Fibroblast of lung (primary cell): ENCODE results near the gene ZBTB16. TPM values are rescaled to one million over a fixed set of nuclear protein-coding genes. Genes with fewer than 3 reads are reported as not detected.

Source experiments
- DNase-seq, 2 donors: peaks; one replicate each; pipeline versions ENCODE4 v3.0.0 to v3.0.0-alpha.2; 2010; ENCODE audit warnings: low read depth in 2 of 2
- H2AFZ ChIP-seq: 2 replicates; pipeline ENCODE4 v1.5.1; 2012; ENCODE audit warnings: low read length, control low read depth, inconsistent platforms
- H3K27ac ChIP-seq: 2 replicates; pipeline ENCODE4 v1.5.1; 2011; ENCODE audit warnings: low read length, control low read depth; ENCODE audit not compliant: insufficient read depth
- H3K27me3 ChIP-seq: 2 replicates; pipeline ENCODE4 v1.5.1; 2011; ENCODE audit warnings: mild to moderate bottlenecking, low read length; ENCODE audit not compliant: control insufficient read depth, insufficient read depth
- H3K36me3 ChIP-seq: 2 replicates; pipeline ENCODE4 v1.5.1; 2011; ENCODE audit warnings: low read length; ENCODE audit not compliant: control insufficient read depth, insufficient read depth
- H3K4me1 ChIP-seq: 2 replicates; pipeline ENCODE4 v1.5.1; 2011; ENCODE audit warnings: low read length; ENCODE audit not compliant: control insufficient read depth, insufficient read depth; ENCODE audit errors: extremely low read depth
- H3K4me2 ChIP-seq: 2 replicates; pipeline ENCODE4 v1.5.1; 2011; ENCODE audit warnings: low read length, control low read depth; ENCODE audit not compliant: insufficient read depth; ENCODE audit errors: extremely low read depth
- H3K4me3 ChIP-seq, 4 experiments: fragments of 200-600 bp in 1 of 4; sonication (generic) in 1 of 4; replicated peaks in 1 of 4; 2 replicates each; pipeline ENCODE4 v1.5.1; 2011 to 2016; ENCODE audit warnings: low read length in 4 of 4, low read depth in 3 of 4, mild to moderate bottlenecking in 3 of 4, control low read depth in 2 of 4, inconsistent platforms in 1 of 4, mixed read lengths in 1 of 4; ENCODE audit not compliant: insufficient read depth in 1 of 4; ENCODE audit errors: control extremely low read depth in 1 of 4
- H3K79me2 ChIP-seq: 2 replicates; pipeline ENCODE4 v1.5.1; 2012; ENCODE audit warnings: mild to moderate bottlenecking, low read length, inconsistent platforms; ENCODE audit not compliant: control insufficient read depth, insufficient read depth
- H3K9ac ChIP-seq: 2 replicates; pipeline ENCODE4 v1.5.1; 2011; ENCODE audit warnings: mild to moderate bottlenecking, low read length, control low read depth; ENCODE audit not compliant: insufficient read depth
- H3K9me3 ChIP-seq: 2 replicates; pipeline ENCODE4 v1.5.1; 2012; ENCODE audit warnings: low read depth, low read length; ENCODE audit not compliant: control insufficient read depth, insufficient read depth
- H4K20me1 ChIP-seq: 2 replicates; pipeline ENCODE4 v1.5.1; 2011; ENCODE audit warnings: low read length; ENCODE audit not compliant: control insufficient read depth, insufficient read depth; ENCODE audit errors: extremely low read depth
- EZH2 ChIP-seq: IDR thresholded peaks from 2 replicates; pipeline ENCODE4 v1.5.1; 2012; ENCODE audit warnings: low read length, control low read depth, mild to moderate bottlenecking; ENCODE audit errors: missing control alignments
- polyA plus RNA-seq, 2 donors: library from polyadenylated mRNA; depleted of rRNA in 1 of 2; stranded (reverse) in 1 of 2; unstranded in 1 of 2; fragments of >200 nt; gene quantifications; 2 replicates each; pipeline ENCODE4 v1.2.1, GENCODE V29; 2011 to 2012; ENCODE audit warnings: missing spikeins in 1 of 2
- total RNA-seq: library from RNA; depleted of rRNA; stranded (reverse); fragments of >200 nt; gene quantifications from 2 replicates; pipeline ENCODE4 v1.2.1, GENCODE V29; 2014
- TF ChIP-seq, protein P1 (sequence below), 2 donors: IDR thresholded peaks in 1 of 2; conservative IDR thresholded peaks in 1 of 2; 1 replicate in 1 of 2; 2 replicates in 1 of 2; pipeline ENCODE4 v1.5.1; 2011 to 2012; ENCODE audit warnings: low read length in 2 of 2, control low read depth in 1 of 2, inconsistent platforms in 1 of 2, low read depth in 1 of 2, mild to moderate bottlenecking in 1 of 2

The ZBTB16 gene
- total and polyA plus RNA-seq, 2 donors (not counting 1 experiment from before 2014, with no cell fraction given) = not detected

DNA sequence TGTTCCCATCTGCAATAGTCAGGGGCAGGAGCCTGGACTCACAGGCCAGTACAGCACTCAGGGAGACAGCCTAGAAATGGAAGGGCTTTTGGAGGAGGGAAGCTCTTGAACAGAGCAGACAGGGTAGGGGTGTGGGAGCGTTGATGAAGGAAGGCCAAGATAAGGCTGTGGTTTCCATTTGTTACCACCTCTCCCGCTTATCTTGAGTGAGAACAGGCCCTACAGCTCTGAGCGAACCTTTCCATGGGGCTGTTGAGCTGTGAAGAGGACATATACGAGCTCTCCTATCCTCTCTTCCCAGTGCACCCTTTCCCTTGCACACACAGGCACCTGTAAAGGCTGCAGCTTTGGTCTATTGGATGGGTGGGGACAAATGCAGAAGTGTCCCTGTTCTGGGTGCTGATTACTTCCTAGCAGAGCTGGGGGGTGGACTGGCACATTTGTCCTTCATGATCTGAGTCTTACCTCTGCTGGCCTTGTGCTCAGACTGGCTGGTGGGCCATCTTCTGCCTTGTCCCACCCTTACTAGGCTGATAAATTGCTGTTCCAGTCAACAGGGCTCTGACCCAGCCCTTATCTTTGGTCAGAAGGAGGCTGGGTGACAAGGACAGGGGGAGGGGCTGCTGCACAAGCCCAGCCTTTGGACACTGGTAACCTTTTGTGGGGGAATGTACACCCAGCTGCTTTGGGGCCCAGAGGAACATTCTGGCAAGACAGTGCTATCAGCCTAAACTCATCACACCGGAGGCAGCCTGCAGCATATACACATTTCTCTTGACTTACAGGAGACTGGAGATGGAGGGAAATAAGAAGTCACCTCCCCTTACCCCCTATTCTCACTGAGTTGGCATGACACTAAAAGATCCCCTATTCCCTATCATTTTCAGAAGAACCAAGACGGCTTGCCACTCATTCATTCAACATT lies 156.6 kb downstream of the ZBTB16 start:
- Histone ChIP-seq H4K20me1 (no peaks in the 10 kb centered on the region), H3K79me2 (no peaks in the 10 kb centered on the region), H3K36me3 (no peaks in the 10 kb centered on the region), H3K4me1 (no peaks in the 10 kb centered on the region), H3K9me3 (no peaks in the 10 kb centered on the region), H3K27ac (no peak overlapping the region), H3K4me3 (no peak overlapping the region), H3K4me2 (no peak overlapping the region), H3K27me3 (no peaks in the 10 kb centered on the region), H3K9ac (no peak overlapping the region), H2AFZ (no peak overlapping the region)
- TF ChIP-seq, protein P1, sequence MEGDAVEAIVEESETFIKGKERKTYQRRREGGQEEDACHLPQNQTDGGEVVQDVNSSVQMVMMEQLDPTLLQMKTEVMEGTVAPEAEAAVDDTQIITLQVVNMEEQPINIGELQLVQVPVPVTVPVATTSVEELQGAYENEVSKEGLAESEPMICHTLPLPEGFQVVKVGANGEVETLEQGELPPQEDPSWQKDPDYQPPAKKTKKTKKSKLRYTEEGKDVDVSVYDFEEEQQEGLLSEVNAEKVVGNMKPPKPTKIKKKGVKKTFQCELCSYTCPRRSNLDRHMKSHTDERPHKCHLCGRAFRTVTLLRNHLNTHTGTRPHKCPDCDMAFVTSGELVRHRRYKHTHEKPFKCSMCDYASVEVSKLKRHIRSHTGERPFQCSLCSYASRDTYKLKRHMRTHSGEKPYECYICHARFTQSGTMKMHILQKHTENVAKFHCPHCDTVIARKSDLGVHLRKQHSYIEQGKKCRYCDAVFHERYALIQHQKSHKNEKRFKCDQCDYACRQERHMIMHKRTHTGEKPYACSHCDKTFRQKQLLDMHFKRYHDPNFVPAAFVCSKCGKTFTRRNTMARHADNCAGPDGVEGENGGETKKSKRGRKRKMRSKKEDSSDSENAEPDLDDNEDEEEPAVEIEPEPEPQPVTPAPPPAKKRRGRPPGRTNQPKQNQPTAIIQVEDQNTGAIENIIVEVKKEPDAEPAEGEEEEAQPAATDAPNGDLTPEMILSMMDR (conservative IDR thresholded peaks at IDR 0.05 in 1 of 2, IDR thresholded peaks at IDR 0.05 in 1 of 2; ENCODE audit: low read depth in 1 of 2, low read length in 2 of 2) = no peak
- no peak for TF ChIP-seq EZH2
- no peak for DNase-seq

DNA sequence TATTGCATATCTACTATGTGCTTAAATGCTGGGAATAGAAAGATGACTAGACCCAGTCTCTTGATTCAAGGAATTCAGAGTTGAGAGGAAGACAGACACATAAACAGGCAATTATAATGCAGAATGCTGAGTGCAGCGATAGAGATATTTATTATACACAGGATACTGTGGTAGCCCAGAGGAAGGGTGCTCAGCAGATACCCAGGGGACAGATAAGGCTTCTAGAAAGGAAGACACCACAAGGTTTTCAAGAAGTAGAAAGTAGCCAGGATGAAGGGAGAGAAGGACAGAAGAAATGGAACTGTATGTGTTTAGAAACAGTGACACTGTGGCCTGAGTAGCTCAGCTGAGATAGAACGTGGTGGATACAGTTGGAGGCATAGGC lies 157.3 kb downstream of the ZBTB16 start:
- H2AFZ ChIP-seq = no peak overlapping the region
- H3K27ac ChIP-seq = no peak overlapping the region

DNA sequence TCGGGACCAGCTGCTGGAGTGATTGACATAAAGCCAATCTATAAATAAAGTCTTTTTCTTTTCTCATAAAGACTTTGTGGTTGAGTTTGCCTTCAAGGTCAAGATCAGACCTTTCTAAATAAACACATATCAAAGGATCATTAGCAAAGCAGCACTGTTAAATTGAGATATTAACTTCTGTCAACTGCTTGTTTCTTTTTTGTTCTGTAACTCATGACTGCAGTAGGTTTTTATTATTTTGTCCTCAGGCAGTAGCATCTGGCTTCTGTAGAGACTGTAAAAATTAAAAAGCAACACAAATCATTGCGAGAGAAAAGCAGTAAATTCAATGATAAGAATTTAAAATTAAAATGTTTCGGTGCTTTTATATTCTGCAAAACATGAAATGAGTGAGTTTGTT lies 159.0 kb downstream of the ZBTB16 start:
- DNase-seq = no peak
- H3K9me3 ChIP-seq = no peaks in the 10 kb centered on the region

More for the DNA sequence above, 157.3 kb downstream of the ZBTB16 start:
- no peaks in the 10 kb centered on the region for H3K27me3 ChIP-seq
- H3K4me1 ChIP-seq = no peaks in the 10 kb centered on the region
- TF ChIP-seq, protein P1 (conservative IDR thresholded peaks at IDR 0.05 in 1 of 2, IDR thresholded peaks at IDR 0.05 in 1 of 2; ENCODE audit: low read depth in 1 of 2, low read length in 2 of 2) = no peak
- TF ChIP-seq EZH2 = no peak
- no peak overlapping the region for H3K4me3 ChIP-seq
- H3K4me2 ChIP-seq = no peak overlapping the region
- H3K36me3 ChIP-seq = no peaks in the 10 kb centered on the region
- no peaks in the 10 kb centered on the region for H4K20me1 ChIP-seq
- DNase-seq = no peak
- H3K9me3 ChIP-seq = no peaks in the 10 kb centered on the region
- H3K9ac ChIP-seq = no peak overlapping the region
- H3K79me2 ChIP-seq = no peaks in the 10 kb centered on the region

More for the DNA sequence above, 159.0 kb downstream of the ZBTB16 start:
- no peaks in the 10 kb centered on the region for H3K4me1 ChIP-seq
- no peaks in the 10 kb centered on the region for H4K20me1 ChIP-seq
- no peaks in the 10 kb centered on the region for H3K79me2 ChIP-seq
- H3K36me3 ChIP-seq = no peaks in the 10 kb centered on the region
- H2AFZ ChIP-seq = no peak overlapping the region
- H3K4me3 ChIP-seq = no peak overlapping the region
- H3K27ac ChIP-seq = no peak overlapping the region
- H3K27me3 ChIP-seq = no peaks in the 10 kb centered on the region
- TF ChIP-seq, protein P1 (conservative IDR thresholded peaks at IDR 0.05 in 1 of 2, IDR thresholded peaks at IDR 0.05 in 1 of 2; ENCODE audit: low read depth in 1 of 2, low read length in 2 of 2) = no peak
- no peak for TF ChIP-seq EZH2
- H3K9ac ChIP-seq = no peak overlapping the region
- no peak overlapping the region for H3K4me2 ChIP-seq
